H1 (cell line): Measurements from ENCODE around the gene MSH5. TPM values are rescaled to one million over a fixed set of nuclear protein-coding genes. Genes with fewer than 3 reads are reported as not detected.

ENCODE experiments used
- CTCF ChIA-PET: fragments of 300-600 bp; sonication (Branson Sonifier 250); formaldehyde crosslinking; loops from one replicate; lab custom pipeline; 2021; ENCODE audit not compliant: partially characterized antibody; lab: Charles Lee
- POLR2A ChIA-PET: fragments of 300-600 bp; sonication (Branson Sonifier 250); formaldehyde crosslinking; loops from one replicate; lab custom pipeline; 2021; ENCODE audit warnings: inconsistent platforms; ENCODE audit not compliant: partially characterized antibody; lab: Charles Lee
- DNase-seq, 2 experiments: peaks; one replicate each; pipeline versions ENCODE4 v3.0.0 to v3.0.0-alpha.2; 2010 to 2022; ENCODE audit warnings: low spot score in 2 of 2, low read depth in 1 of 2, mixed read lengths in 1 of 2
- FAIRE-seq: peaks from 2 replicates; lab custom pipeline; 2011; peaks lifted over from hg19 to GRCh38; lab: Jason Lieb, UNC
- H2AFZ ChIP-seq: 2 replicates; pipeline ENCODE4 v1.8.1; 2012; ENCODE audit warnings: low read length, inconsistent platforms
- H2AK5ac ChIP-seq: 2 replicates; pipeline ENCODE4 v1.6.1; 2013; ENCODE audit warnings: low read depth, low read length
- H2BK120ac ChIP-seq: replicated peaks from 2 replicates; pipeline ENCODE3; 2013; ENCODE audit warnings: low read depth, low read length, inconsistent platforms
- H2BK12ac ChIP-seq: 2 replicates; pipeline ENCODE4 v1.6.1; 2013; ENCODE audit warnings: low read depth, low read length
- H2BK15ac ChIP-seq: 2 replicates; pipeline ENCODE4 v1.6.1; 2013; ENCODE audit warnings: low read length
- H2BK20ac ChIP-seq: 2 replicates; pipeline ENCODE4 v1.6.1; 2013; ENCODE audit warnings: low read length
- H2BK5ac ChIP-seq: 2 replicates; pipeline ENCODE4 v1.6.1; 2013; ENCODE audit warnings: low read depth, low read length
- H3K14ac ChIP-seq: 2 replicates; pipeline ENCODE4 v1.6.1; 2013; ENCODE audit warnings: inconsistent platforms; ENCODE audit not compliant: insufficient read length
- H3K18ac ChIP-seq: 2 replicates; pipeline ENCODE4 v1.6.1; 2013; ENCODE audit warnings: low read length; ENCODE audit errors: extremely low read depth
- H3K23ac ChIP-seq: 2 replicates; pipeline ENCODE4 v1.6.1; 2013; ENCODE audit warnings: inconsistent platforms; ENCODE audit not compliant: insufficient read length
- H3K23me2 ChIP-seq: 2 replicates; pipeline ENCODE4 v1.6.1; 2013; ENCODE audit warnings: low read depth, low read length
- H3K27ac ChIP-seq: 2 replicates; pipeline ENCODE4 v1.6.1; 2011; ENCODE audit warnings: low read depth, low read length, inconsistent platforms
- H3K27me3 ChIP-seq, 4 experiments: replicated peaks in 1 of 4; 1 replicate in 1 of 4; 2 replicates in 3 of 4; pipeline versions ENCODE4 v1.6.1 to v1.8.1; 2011 to 2013; ENCODE audit warnings: low read length in 3 of 4, mild to moderate bottlenecking in 3 of 4, inconsistent platforms in 2 of 4, mixed read lengths in 2 of 4, moderate library complexity in 1 of 4; ENCODE audit not compliant: control insufficient read depth in 3 of 4, insufficient read depth in 3 of 4; ENCODE audit errors: extremely low read depth in 1 of 4
- H3K36me3 ChIP-seq, 4 experiments: 2 replicates each; pipeline versions ENCODE4 v1.6.1 to v1.8.1; 2011 to 2013; ENCODE audit warnings: mild to moderate bottlenecking in 4 of 4, low read length in 3 of 4, moderate library complexity in 2 of 4, control low read depth in 1 of 4, inconsistent platforms in 1 of 4; ENCODE audit not compliant: insufficient read depth in 4 of 4, control insufficient read depth in 2 of 4
- H3K4ac ChIP-seq: replicated peaks from 2 replicates; pipeline ENCODE3; 2013; ENCODE audit warnings: low read length, low read depth, mixed read lengths, inconsistent platforms; ENCODE audit not compliant: insufficient read length
- H3K4me1 ChIP-seq, 4 experiments: replicated peaks in 1 of 4; 1 replicate in 1 of 4; 2 replicates in 3 of 4; pipeline versions ENCODE4 v1.6.1 to v1.8.1; 2011 to 2013; ENCODE audit warnings: low read length in 3 of 4, inconsistent platforms in 2 of 4, mixed read lengths in 1 of 4; ENCODE audit not compliant: insufficient read depth in 4 of 4, control insufficient read depth in 3 of 4
- H3K4me2 ChIP-seq, 2 experiments: 2 replicates each; pipeline versions ENCODE4 v1.6.1 to v1.8.1; 2011 to 2013; ENCODE audit warnings: low read depth in 2 of 2, low read length in 2 of 2, control low read depth in 1 of 2, inconsistent platforms in 1 of 2, mild to moderate bottlenecking in 1 of 2; ENCODE audit not compliant: insufficient read depth in 1 of 2
- H3K4me3 ChIP-seq, 4 experiments: fragments of 200-600, 300-600 bp in 1 of 4; sonication (generic), shearing (Covaris generic), sonication (Bioruptor Twin) in 1 of 4; 2 replicates each; pipeline versions ENCODE4 v1.5.1 to v1.8.1; 2011 to 2016; ENCODE audit warnings: low read length in 4 of 4, low read depth in 3 of 4, control low read depth in 2 of 4, inconsistent platforms in 2 of 4, mild to moderate bottlenecking in 2 of 4, mixed read lengths in 1 of 4, moderate library complexity in 1 of 4; ENCODE audit not compliant: insufficient read depth in 2 of 4; ENCODE audit errors: extremely low read depth in 1 of 4
- H3K56ac ChIP-seq: replicated peaks from 2 replicates; pipeline ENCODE3; 2013; ENCODE audit warnings: low read depth, mild to moderate bottlenecking, mixed read lengths, low read length, inconsistent platforms; ENCODE audit not compliant: insufficient read length
- H3K79me1 ChIP-seq: 2 replicates; pipeline ENCODE4 v1.6.1; 2013; ENCODE audit warnings: low read depth, low read length, control low read depth
- H3K79me2 ChIP-seq, 2 experiments: 2 replicates each; pipeline versions ENCODE4 v1.6.1 to v1.8.1; 2012 to 2013; ENCODE audit warnings: low read length in 2 of 2, mild to moderate bottlenecking in 2 of 2, inconsistent platforms in 1 of 2; ENCODE audit not compliant: insufficient read depth in 2 of 2, control insufficient read depth in 1 of 2
- H3K9ac ChIP-seq, 4 experiments: replicated peaks in 1 of 4; 1 replicate in 1 of 4; 2 replicates in 3 of 4; pipeline versions ENCODE4 v1.6.1 to v1.8.1; 2011 to 2013; ENCODE audit warnings: low read depth in 3 of 4, low read length in 3 of 4, control low read depth in 2 of 4, mild to moderate bottlenecking in 2 of 4, moderate library complexity in 2 of 4, inconsistent platforms in 1 of 4; ENCODE audit errors: extremely low read depth in 1 of 4
- H3K9me3 ChIP-seq, 2 experiments: 2 replicates each; pipeline versions ENCODE4 v1.6.1 to v1.8.1; 2012 to 2013; ENCODE audit warnings: mild to moderate bottlenecking in 2 of 2, moderate library complexity in 2 of 2, control low read depth in 1 of 2, inconsistent platforms in 1 of 2, low read depth in 1 of 2, low read length in 1 of 2, mixed read lengths in 1 of 2; ENCODE audit not compliant: insufficient read depth in 2 of 2
- H4K20me1 ChIP-seq, 2 experiments: replicated peaks in 1 of 2; 2 replicates each; pipeline versions ENCODE3 to v1.8.1; 2011 to 2013; ENCODE audit warnings: inconsistent platforms in 2 of 2, low read length in 2 of 2, mild to moderate bottlenecking in 1 of 2; ENCODE audit not compliant: insufficient read depth in 2 of 2, control insufficient read depth in 1 of 2
- H4K5ac ChIP-seq: 2 replicates; pipeline ENCODE4 v1.6.1; 2013; ENCODE audit warnings: low read length, low read depth, mixed read lengths, inconsistent platforms; ENCODE audit not compliant: insufficient read length
- H4K8ac ChIP-seq: 2 replicates; pipeline ENCODE4 v1.8.0; 2013; ENCODE audit warnings: mild to moderate bottlenecking, moderate library complexity, low read length, inconsistent platforms; ENCODE audit not compliant: insufficient read depth; ENCODE audit errors: extremely low read depth
- H4K91ac ChIP-seq: replicated peaks from 2 replicates; pipeline ENCODE3; 2013; ENCODE audit warnings: low read length, mixed read lengths, inconsistent platforms; ENCODE audit not compliant: insufficient read length
- ATF3 ChIP-seq: IDR thresholded peaks from 2 replicates; pipeline ENCODE4 v1.6.1; 2011; ENCODE audit warnings: low read depth, mild to moderate bottlenecking, low read length; ENCODE audit not compliant: insufficient read depth
- BACH1 ChIP-seq: IDR thresholded peaks from 2 replicates; pipeline ENCODE4 v1.6.1; 2012; ENCODE audit warnings: low read length, improper control_type of control experiment
- BCL11A ChIP-seq, 2 experiments: IDR thresholded peaks; one replicate each; pipeline ENCODE4 v1.6.1; 2011; ENCODE audit warnings: low read depth in 2 of 2, low read length in 2 of 2, mild to moderate bottlenecking in 2 of 2
- CHD1 ChIP-seq: IDR thresholded peaks from 2 replicates; pipeline ENCODE4 v1.6.1; 2012; ENCODE audit warnings: low read depth, low read length, improper control_type of control experiment
- EGR1 ChIP-seq: IDR thresholded peaks from 2 replicates; pipeline ENCODE4 v1.6.1; 2011; ENCODE audit warnings: low read depth, low read length, borderline replicate concordance
- FOSL1 ChIP-seq: IDR thresholded peaks from 2 replicates; pipeline ENCODE4 v1.6.1; 2011; ENCODE audit warnings: mild to moderate bottlenecking, low read depth, low read length, moderate library complexity; ENCODE audit not compliant: insufficient read depth
- RNF2 ChIP-seq: fragments of 200-900, 300-1000 bp; sonication (generic); IDR thresholded peaks from 2 replicates; pipeline ENCODE4 v1.7.1; 2016; ENCODE audit warnings: borderline replicate concordance, low read depth, mild to moderate bottlenecking, antibody characterized with exemption, low read length; ENCODE audit not compliant: poor library complexity, severe bottlenecking; ENCODE audit errors: missing control alignments
- RXRA ChIP-seq: IDR thresholded peaks from 2 replicates; pipeline ENCODE4 v1.6.1; 2011; ENCODE audit warnings: low read depth, mild to moderate bottlenecking, low read length, moderate library complexity; ENCODE audit not compliant: insufficient read depth
- SIX5 ChIP-seq: IDR thresholded peaks from 2 replicates; pipeline ENCODE4 v1.6.1; 2011; ENCODE audit warnings: mild to moderate bottlenecking, low read depth, low read length
- SP2 ChIP-seq: IDR thresholded peaks from 2 replicates; pipeline ENCODE4 v1.6.1; 2012; ENCODE audit warnings: mild to moderate bottlenecking, low read length, inconsistent platforms
- TAF7 ChIP-seq: optimal IDR thresholded peaks from 2 replicates; pipeline ENCODE3; 2011; ENCODE audit warnings: low read depth, mild to moderate bottlenecking, inconsistent platforms, low read length, moderate library complexity, borderline replicate concordance
- TCF12 ChIP-seq: IDR thresholded peaks from 2 replicates; pipeline ENCODE4 v1.6.1; 2011; ENCODE audit warnings: low read depth, mild to moderate bottlenecking, low read length
- ZNF274 ChIP-seq: IDR thresholded peaks from 2 replicates; pipeline ENCODE4 v1.7.0; 2012; ENCODE audit warnings: low read length, borderline replicate concordance; ENCODE audit errors: extremely low read depth
- WGBS, 2 experiments: shearing (Covaris generic) in 1 of 2; methylation state at CpG; one replicate each; pipeline versions ENCODE4 v1.1.6 to v1.1.7; 2013 to 2015; ENCODE audit warnings: low lambda C conversion rate in 2 of 2, mixed read lengths in 2 of 2, inconsistent platforms in 1 of 2, low coverage in 1 of 2, missing lambda C conversion rate in 1 of 2; ENCODE audit not compliant: insufficient replicate concordance in 2 of 2, insufficient coverage in 1 of 2, insufficient read length in 1 of 2; ENCODE audit errors: extremely low coverage in 1 of 2, missing lambda C conversion rate in 1 of 2; 5-methylcytosine and 5-hydroxymethylcytosine counted together
- polyA plus RNA-seq, 7 experiments: library from polyadenylated mRNA; depleted of rRNA in 3 of 7; stranded (reverse) in 5 of 7; unstranded in 2 of 7; fragments of >200 nt in 5 of 7; fragments of 200-250 nt in 2 of 7; gene quantifications; 1 replicate in 5 of 7; 2 replicates in 1 of 7; 4 replicates in 1 of 7; pipeline versions ENCODE4 v1.2.1 to v1.2.3, GENCODE V29; 2011 to 2013; ENCODE audit warnings: missing spikeins in 2 of 7, mixed read lengths in 2 of 7
- total RNA-seq: library from RNA; stranded (reverse); fragmentation: NEBNext Ultra II Directional; extraction: Animal tissue kit (Norgen Biotek cat#: 25700); gene quantifications from 2 replicates; pipeline ENCODE4 v1.2.1, GENCODE V29; 2021

Gene MSH5
- total and polyA plus RNA-seq, 2 of the 8 experiments (the other 6 are each of a cell fraction or from before 2014, with no cell fraction given) = 25.3 to 26.5 TPM

GRCh38 chr6:31742894-31743293, 3.1 kb downstream of the MSH5 start:
- Histone ChIP-seq H3K79me1 (no peaks in the 10 kb centered on the region), H2BK120ac (no peak overlapping the region), H3K36me3 (peaks cover 0 to 16% (median 0%) of the 10 kb centered on the region in 4 experiments; a peak in 4 of 8 replicates), H2BK20ac (no peak overlapping the region), H4K91ac (no peak overlapping the region), H4K20me1 (no peaks in the 10 kb centered on the region), H3K27ac (no peak overlapping the region), H3K23me2 (peaks cover 3% of the 10 kb centered on the region), H3K56ac (no peak overlapping the region), H3K9ac (no peak overlapping the region; a peak in 1 of 7 replicates), H3K14ac (no peak overlapping the region), H4K8ac (no peak overlapping the region), H3K23ac (no peak overlapping the region), H3K79me2 (no peaks in the 10 kb centered on the region), H3K9me3 (no peaks in the 10 kb centered on the region; a peak in 1 of 4 replicates), H3K18ac (no peak overlapping the region), H2AK5ac (no peak overlapping the region), H3K27me3 (no peaks in the 10 kb centered on the region), H2AFZ (no peak overlapping the region), H3K4me2 (no peak overlapping the region), H3K4me1 (peaks cover 8 to 15% (median 14%) of the 10 kb centered on the region in 4 experiments), H2BK15ac (no peak overlapping the region), H4K5ac (no peak overlapping the region), H2BK12ac (no peak overlapping the region), H3K4me3 (no peak overlapping the region), H3K4ac (no peak overlapping the region), H2BK5ac (no peak overlapping the region)
- TF ChIP-seq RNF2 (no peak), CHD1 (no peak), BCL11A (IDR thresholded peaks at IDR 0.05; ENCODE audit: low read depth in 2 of 2, low read length in 2 of 2) (no peak), SP2 (no peak), TCF12 (no peak), ZNF274 (no peak), FOSL1 (no peak), EGR1 (no peak), TAF7 (no peak), BACH1 (no peak), RXRA (no peak), SIX5 (no peak), ATF3 (no peak)
- DNase-seq (no peak), FAIRE-seq (no peak)
- 95% methylated on average over 3 of the region's 3 CpGs; no CpG with 5 or more reads in 1 of the 2 experiments for WGBS, 2 experiments
- POLR2A ChIA-PET = interaction anchor here (1.4 kb wide), 1 partner anchor 9 kb away, joined by 3 read pairs; no protein-coding TSS in a partner anchor
- CTCF ChIA-PET = interaction anchor here (5.9 kb wide), 1 partner anchor 14 kb away, joined by 52 read pairs; the partner anchor contains the start of gene DDAH2
